K562 (cell line): ENCODE data around the gene CORT. TPM values are rescaled to one million over a fixed set of nuclear protein-coding genes. Genes with fewer than 3 reads are reported as not detected.

Experiments
- ETV5 ChIP-seq: sonication (generic); formaldehyde crosslinking; IDR thresholded peaks from 2 replicates; pipeline ENCODE4 v1.4.0; 2020; ENCODE audit warnings: low read depth, mild to moderate bottlenecking, missing genetic modification reagents
- polyA plus RNA-seq, 8 experiments: library from polyadenylated mRNA; depleted of rRNA in 4 of 8; stranded (reverse) in 5 of 8; unstranded in 3 of 8; fragments of >200 nt; fragmentation: Nextera tagmentation in 2 of 8; fragmentation: Illumina TruSeq in 1 of 8; extraction: Ambion mirVana in 2 of 8; extraction: Trizol in 1 of 8; gene quantifications; 2 replicates each; pipeline versions ENCODE4 v1.2.1 to v1.2.3, GENCODE V29; 2011 to 2014; ENCODE audit warnings: inconsistent platforms in 1 of 8, missing spikeins in 1 of 8
- total RNA-seq, 7 experiments: library from RNA; depleted of rRNA in 6 of 7; stranded (reverse); fragments of >200 nt in 6 of 7; fragmentation: Illumina TruSeq in 2 of 7; extraction: Trizol in 2 of 7; gene quantifications; 2 replicates each; pipeline versions ENCODE4 v1.2.1 to v1.2.3, GENCODE V29; 2011 to 2021; ENCODE audit warnings: low replicate concordance in 1 of 7
- TF ChIP-seq, protein P1 (sequence below): fragments of 200-600 bp; sonication (generic); IDR thresholded peaks from one replicate; pipeline ENCODE4 v1.6.1; 2012; ENCODE audit warnings: mild to moderate bottlenecking, low read depth, low read length, inconsistent platforms

CORT gene
- total and polyA plus RNA-seq, 9 of the 15 experiments (the other 6 are each of a cell fraction or from before 2014, with no cell fraction given): 0.08 to 0.54 (median 0.13) TPM; not detected in 5

DNA sequence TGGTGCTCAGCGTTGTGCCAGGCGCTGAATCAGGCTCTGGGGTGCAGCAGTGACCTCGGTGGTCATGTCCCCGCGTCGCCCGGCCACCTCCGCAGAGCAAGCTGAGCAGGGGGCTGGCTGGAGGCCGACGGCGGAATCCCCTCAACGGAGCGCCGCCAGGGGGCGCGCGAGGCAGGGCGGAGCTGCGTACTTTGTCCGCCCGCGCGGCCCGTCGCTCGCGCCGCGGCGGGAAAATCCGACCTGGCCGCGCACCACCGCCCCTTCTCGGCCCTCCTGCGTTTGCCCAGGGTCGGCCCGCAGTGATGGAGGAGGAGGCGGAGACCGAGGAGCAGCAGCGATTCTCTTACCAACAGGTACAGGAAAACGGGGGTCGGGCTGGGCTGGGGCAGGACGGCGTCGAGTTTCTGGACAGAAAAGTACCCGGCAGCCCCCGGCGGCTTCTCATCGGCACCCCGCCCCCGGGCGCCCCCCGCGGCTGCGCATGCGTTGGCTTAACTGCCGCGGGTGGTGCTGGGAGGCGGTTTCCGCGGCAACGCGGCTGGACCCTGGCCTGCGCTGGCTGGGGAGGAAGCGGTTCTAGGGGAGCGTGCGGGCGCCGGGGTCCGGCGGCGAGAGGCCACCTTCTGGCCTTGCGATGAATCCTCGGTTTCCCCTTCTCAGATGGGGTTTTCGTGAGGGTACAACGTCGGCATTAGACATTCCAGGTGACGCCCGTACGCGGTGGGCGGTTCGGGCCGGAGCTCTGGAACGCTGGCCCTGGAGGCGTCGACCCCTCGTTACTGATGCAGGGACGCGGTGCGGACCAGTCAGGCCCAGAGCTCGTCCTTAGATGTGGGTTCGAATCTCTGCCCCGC lies 19.4 kb upstream of the CORT start, which contains the start of gene CENPS (continued):
- TF ChIP-seq, protein P1, sequence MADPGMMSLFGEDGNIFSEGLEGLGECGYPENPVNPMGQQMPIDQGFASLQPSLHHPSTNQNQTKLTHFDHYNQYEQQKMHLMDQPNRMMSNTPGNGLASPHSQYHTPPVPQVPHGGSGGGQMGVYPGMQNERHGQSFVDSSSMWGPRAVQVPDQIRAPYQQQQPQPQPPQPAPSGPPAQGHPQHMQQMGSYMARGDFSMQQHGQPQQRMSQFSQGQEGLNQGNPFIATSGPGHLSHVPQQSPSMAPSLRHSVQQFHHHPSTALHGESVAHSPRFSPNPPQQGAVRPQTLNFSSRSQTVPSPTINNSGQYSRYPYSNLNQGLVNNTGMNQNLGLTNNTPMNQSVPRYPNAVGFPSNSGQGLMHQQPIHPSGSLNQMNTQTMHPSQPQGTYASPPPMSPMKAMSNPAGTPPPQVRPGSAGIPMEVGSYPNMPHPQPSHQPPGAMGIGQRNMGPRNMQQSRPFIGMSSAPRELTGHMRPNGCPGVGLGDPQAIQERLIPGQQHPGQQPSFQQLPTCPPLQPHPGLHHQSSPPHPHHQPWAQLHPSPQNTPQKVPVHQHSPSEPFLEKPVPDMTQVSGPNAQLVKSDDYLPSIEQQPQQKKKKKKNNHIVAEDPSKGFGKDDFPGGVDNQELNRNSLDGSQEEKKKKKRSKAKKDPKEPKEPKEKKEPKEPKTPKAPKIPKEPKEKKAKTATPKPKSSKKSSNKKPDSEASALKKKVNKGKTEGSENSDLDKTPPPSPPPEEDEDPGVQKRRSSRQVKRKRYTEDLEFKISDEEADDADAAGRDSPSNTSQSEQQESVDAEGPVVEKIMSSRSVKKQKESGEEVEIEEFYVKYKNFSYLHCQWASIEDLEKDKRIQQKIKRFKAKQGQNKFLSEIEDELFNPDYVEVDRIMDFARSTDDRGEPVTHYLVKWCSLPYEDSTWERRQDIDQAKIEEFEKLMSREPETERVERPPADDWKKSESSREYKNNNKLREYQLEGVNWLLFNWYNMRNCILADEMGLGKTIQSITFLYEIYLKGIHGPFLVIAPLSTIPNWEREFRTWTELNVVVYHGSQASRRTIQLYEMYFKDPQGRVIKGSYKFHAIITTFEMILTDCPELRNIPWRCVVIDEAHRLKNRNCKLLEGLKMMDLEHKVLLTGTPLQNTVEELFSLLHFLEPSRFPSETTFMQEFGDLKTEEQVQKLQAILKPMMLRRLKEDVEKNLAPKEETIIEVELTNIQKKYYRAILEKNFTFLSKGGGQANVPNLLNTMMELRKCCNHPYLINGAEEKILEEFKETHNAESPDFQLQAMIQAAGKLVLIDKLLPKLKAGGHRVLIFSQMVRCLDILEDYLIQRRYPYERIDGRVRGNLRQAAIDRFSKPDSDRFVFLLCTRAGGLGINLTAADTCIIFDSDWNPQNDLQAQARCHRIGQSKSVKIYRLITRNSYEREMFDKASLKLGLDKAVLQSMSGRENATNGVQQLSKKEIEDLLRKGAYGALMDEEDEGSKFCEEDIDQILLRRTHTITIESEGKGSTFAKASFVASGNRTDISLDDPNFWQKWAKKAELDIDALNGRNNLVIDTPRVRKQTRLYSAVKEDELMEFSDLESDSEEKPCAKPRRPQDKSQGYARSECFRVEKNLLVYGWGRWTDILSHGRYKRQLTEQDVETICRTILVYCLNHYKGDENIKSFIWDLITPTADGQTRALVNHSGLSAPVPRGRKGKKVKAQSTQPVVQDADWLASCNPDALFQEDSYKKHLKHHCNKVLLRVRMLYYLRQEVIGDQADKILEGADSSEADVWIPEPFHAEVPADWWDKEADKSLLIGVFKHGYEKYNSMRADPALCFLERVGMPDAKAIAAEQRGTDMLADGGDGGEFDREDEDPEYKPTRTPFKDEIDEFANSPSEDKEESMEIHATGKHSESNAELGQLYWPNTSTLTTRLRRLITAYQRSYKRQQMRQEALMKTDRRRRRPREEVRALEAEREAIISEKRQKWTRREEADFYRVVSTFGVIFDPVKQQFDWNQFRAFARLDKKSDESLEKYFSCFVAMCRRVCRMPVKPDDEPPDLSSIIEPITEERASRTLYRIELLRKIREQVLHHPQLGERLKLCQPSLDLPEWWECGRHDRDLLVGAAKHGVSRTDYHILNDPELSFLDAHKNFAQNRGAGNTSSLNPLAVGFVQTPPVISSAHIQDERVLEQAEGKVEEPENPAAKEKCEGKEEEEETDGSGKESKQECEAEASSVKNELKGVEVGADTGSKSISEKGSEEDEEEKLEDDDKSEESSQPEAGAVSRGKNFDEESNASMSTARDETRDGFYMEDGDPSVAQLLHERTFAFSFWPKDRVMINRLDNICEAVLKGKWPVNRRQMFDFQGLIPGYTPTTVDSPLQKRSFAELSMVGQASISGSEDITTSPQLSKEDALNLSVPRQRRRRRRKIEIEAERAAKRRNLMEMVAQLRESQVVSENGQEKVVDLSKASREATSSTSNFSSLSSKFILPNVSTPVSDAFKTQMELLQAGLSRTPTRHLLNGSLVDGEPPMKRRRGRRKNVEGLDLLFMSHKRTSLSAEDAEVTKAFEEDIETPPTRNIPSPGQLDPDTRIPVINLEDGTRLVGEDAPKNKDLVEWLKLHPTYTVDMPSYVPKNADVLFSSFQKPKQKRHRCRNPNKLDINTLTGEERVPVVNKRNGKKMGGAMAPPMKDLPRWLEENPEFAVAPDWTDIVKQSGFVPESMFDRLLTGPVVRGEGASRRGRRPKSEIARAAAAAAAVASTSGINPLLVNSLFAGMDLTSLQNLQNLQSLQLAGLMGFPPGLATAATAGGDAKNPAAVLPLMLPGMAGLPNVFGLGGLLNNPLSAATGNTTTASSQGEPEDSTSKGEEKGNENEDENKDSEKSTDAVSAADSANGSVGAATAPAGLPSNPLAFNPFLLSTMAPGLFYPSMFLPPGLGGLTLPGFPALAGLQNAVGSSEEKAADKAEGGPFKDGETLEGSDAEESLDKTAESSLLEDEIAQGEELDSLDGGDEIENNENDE: no peak
- peak; percentile 59 for TF ChIP-seq ETV5 (CRISPR knock-in tag)
